NCI-H524 treated with DMSO at 0.1 percent for 48 hours (cell line): ENCODE measurements around the gene AK5.

Experiments
- DNase-seq: peaks from one replicate; lab custom pipeline; 2025; lab: John Stamatoyannopoulos, UW

The AK5 gene

GRCh38 chr1:77354536-77354935, 72.7 kb downstream of the AK5 start:
- no peak for DNase-seq

DNA sequence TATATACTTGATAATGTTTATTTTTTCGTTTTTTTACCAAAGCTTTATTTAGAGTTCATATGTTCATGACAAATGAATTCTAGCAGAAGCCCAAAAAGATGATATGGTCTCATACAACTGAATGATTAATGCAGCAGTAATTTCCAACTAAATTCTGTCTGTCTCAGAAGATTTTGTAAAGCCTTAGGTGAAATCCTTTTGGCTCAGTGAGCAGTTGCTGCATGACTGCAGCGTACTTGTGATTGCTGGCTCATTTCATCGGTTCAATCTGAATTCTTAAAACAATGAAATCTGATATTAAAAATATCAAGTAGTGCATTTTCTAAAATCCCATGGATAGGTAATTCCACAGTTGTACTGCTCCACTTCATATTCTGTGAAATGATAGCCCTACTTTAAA, 73.2 kb downstream of the AK5 start:
- no peak for DNase-seq

GRCh38 chr1:77356136-77356535, 74.3 kb downstream of the AK5 start:
- no peak for DNase-seq

DNA sequence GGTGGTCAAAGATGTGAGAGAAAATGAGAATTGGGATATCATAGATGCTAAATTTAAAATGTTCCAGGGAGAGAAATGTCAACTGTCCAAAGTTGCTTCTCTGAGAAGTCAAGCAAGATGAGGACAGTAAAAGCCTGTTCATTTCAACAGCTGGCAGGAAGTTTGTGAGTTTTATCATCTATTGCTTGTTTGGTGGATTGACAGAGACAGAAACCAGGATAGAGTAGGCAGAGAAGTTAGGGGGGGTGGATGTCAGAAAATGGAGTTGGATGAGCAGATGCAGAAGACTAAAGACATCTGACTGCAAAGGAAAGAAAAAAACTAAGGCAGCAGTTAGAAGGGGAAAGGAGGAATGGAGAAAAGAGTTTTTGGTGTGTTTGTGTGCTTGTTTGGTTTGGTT, 78.4 kb downstream of the AK5 start:
- DNase-seq, result no peak

DNA sequence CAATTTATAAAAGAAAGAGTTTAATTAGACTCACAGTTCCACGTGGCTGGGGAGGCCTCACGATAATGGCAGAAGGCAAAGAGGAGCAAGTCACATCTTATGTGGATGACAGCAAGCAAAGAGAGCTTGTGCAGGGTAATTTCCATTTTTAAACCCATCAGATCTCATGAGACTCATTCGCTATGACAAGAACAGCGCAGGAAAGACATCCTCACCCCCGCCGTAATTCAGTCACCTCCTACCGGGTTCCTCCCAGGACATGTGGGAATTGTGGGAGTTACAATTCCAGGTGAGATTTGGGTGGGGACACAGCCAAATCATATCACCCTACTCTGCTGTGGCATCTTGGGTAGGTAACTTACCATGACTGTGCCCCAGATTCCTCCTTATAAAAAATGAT, 79.8 kb downstream of the AK5 start:
- no peak for DNase-seq

- DNase-seq, result no peak
Measured at GRCh38 chr1:77370161-77370560, 88.3 kb downstream of the AK5 start.

DNA sequence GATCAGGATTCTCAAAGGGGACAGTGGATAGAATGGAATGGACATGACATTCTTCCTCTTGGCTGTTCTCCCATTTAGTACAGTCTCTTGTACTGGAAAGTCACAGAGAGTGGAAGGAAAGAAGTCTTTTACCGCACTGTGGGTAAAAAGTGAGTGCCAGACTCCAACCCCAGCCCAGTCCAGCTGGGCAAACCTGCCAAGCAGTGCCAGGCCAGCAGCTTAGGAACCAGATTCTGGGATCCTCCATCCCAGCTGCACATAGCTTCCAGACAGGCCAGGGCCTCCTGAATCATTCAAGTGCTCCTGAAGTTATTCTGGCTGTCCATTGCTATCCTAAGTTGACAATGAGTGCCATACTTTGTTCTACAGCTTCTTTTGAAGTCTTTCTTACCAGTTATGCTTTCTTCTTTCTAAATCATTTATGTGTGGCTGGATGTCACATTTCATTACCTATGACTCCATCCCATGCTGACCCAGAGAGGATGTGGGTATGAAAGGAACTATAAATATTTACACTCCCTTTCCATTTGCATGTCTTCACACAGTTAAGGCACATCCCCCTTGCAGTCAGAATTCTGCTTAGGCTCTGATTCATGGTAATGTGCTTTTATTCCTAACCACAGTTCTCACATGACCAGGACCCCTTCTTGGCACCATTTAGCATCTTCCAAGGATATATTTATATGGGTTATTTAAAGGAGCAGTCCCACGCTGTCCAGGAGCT, 88.9 kb downstream of the AK5 start:
- DNase-seq, result no peak

DNA sequence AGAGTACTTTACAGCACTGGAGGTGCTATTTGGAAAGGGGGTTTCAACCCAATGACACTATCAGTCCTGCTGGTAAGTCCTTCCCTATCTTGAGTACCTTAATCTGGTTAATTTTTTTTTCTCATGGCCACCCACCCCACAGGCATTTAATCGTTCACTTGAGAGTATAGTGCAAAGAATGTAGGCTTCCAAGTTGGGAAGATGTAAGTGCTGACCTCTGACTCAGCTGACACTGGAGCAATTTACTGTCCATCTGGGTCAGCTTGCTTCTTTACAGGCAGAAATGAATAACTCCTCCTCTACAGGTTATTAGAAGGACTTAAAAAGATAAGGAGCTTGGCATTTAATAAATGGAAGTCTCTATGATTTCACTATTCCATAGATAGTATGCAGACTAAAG, 89.6 kb downstream of the AK5 start:
- DNase-seq, result no peak

- DNase-seq, result no peak
Measured at GRCh38 chr1:77373702-77374101, 91.9 kb downstream of the AK5 start.

GRCh38 chr1:77375541-77375940, 93.7 kb downstream of the AK5 start:
- no peak for DNase-seq

GRCh38 chr1:77375990-77376389, 94.2 kb downstream of the AK5 start:
- DNase-seq, result no peak

GRCh38 chr1:77378723-77379535, 97.1 kb downstream of the AK5 start:
- no peak for DNase-seq

- DNase-seq, result no peak
Measured at GRCh38 chr1:77382366-77382765, 100.5 kb downstream of the AK5 start.

- DNase-seq, result no peak
Measured at GRCh38 chr1:77383236-77383635, 101.4 kb downstream of the AK5 start.

GRCh38 chr1:77385551-77385950, 103.7 kb downstream of the AK5 start:
- no peak for DNase-seq

GRCh38 chr1:77386276-77386675, 104.5 kb downstream of the AK5 start:
- DNase-seq, result no peak

- DNase-seq, result no peak
Measured at GRCh38 chr1:77387553-77387952, 105.7 kb downstream of the AK5 start.

DNA sequence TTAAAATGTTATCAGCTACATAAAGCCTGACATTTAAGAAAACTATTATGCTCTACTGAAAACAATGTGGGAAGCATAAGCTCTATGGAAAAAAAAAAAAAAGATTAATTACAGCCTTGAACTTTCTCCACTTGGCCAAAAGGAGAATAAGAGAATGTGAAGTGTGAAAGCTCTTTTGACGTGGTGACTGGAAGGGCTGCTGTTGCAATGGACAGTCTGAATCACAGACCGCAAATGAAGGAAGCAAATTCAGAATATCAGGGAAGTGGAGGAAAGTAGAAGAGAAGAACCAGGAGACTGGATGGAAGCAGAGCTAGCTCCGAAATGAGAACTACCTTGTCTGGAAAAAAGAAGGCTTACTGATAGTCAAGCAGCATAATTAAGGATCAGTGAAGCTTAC, 106.8 kb downstream of the AK5 start:
- DNase-seq, result no peak

DNA sequence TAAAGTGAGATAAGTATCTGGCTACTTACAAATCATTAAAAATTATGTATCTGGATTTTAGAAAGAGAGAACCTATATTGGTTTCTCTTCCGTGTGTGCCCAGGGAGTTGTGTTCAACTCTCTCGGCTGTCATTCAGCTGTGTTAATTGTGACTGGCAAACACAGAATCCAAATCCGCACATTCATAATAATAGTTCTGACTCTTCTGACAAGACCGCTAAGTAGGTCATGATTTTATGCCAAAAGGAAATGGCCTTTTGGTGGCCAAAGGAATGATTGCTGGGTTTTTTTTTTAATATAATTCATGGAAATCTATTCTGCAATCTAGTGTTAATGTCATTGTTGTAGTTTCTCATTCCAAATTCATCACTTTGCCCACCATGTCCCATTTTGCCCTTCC, 110.7 kb downstream of the AK5 start:
- no peak for DNase-seq

- peak; percentile 36 for DNase-seq
Measured at GRCh38 chr1:77394166-77394565, 112.3 kb downstream of the AK5 start.

DNA sequence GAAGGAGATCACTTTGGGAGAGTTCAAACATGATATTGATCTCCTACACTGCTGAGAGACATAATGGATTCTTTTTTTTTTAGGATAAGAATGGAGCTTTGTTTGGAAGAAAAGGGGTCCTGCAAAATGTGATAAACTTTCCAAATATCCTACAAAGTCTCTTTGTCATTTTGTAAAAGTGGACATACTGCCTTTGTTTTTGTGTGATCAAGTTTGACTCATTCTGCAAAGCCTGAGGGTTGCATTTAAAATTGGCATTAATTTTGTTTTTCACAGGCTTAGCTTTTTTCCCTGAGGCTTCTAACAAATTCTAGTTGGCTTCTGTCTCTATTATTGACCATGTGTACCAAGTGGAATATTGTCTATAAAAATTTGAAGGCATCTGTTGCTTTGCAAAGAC, 113.2 kb downstream of the AK5 start:
- DNase-seq, result no peak

- no peak for DNase-seq
Measured at GRCh38 chr1:77398152-77398551, 116.3 kb downstream of the AK5 start.

DNA sequence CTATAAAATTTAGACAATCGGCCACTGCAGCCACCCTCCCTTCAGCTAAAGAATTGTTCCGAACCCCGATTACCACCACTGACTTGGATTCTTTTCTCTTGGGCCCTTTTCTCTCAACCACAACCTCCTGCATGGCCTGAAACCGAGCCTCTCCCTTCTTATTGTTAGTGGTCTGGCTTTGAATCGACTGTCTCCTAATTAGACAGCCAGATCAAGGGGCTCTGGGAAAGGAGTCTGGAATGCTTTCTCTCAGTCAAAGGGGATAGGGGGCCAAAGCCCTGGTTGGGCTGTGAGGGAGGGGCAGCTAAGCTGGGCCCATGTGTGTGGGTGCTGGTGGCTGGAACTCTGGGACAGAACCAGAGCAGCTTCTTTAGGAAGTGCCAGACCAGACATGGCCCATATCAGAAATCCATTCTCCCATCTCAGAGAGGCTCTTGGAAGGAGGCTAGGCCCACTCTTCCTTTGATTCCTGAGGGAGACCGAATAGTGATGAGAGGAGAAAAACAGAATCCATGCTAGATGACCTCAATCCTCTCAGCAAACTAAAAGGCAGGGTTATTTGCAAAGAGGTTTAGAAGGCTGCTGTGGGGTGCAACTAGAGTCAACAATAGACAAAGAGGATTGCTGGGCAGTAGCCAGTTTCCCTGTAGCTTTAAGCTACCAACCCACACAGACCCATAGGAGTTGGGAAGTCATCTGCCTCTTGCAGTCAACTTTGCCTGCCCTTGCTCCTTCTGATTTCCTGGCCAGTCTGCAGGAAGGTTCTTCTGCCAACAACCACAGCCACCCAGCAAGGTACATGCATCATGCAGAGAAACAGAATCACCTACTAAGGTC, 117.6 kb downstream of the AK5 start:
- no peak for DNase-seq
